HG03139 (cell line): Measurements from ENCODE around the gene UGT2B7.
"Not testable (repeated sequence)": the region's sequence is repeated elsewhere in the genome, so short reads cannot be mapped to it uniquely, and the experiment has no call there.

Source experiments
- ATAC-seq: cut with Tn5 transposase; IDR thresholded peaks from one replicate; pipeline ENCODE4 v1.9.1; 2021; ENCODE audit not compliant: unreplicated experiment

UGT2B7 gene

DNA sequence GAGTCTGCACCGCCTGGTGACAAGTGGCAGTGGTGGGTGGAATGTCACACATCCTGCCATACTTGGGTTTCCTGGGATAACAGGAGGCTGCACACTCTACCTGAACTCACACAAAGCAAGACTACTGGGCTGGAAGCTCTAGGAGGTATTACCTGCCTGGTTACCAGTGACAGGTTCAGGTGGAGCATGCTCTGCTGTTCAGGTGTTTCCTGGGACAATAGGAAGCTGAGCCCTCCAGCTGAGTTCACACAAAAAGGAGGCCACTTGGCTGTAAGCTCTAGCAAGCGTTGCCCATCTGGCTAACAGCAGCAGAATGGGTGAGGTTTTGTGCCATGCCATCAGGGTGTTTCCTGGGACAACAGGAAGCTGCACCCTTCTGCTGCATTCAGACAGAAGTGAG lies 17.4 kb upstream of the UGT2B7 start:
- no peak for ATAC-seq

DNA sequence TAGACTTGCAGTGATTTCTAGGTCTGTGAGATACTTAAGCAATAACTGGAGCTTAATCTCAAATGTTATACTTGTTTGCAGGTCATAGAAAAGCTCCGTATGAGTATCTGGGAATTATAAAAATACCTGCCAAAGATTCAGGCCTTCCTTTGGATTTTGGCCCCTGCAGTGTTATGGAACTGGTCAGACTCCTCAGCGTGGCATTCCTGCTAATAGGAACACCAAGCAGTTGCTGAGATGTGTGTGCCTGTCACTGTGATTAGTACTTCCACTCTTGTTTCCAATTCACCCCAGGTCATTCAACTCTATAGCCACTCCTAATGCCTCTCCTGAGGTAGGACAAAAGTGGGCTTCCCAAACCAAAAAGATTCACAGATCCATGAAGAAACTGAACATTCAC lies 7.8 kb upstream of the UGT2B7 start:
- no peak for ATAC-seq

DNA sequence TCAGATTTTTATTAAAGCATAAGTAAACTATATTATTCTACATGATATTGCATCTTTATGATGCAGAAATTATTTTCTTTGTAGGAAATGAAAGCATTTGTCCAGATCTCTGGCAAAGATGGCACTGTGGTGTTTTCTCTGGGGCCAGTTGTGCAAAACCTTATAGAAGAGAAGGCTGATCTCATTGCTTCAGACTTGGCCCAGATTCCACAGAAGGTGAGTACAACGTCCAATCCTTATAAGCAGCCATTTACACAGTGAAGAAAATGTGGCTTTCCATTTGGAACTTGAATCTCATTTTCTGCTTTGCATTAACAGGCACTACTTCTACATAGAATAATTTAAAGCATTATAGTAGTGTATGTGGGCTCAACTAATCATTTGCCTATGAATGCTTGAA lies 6.9 kb upstream of the UGT2B7 start:
- ATAC-seq = no peak

DNA sequence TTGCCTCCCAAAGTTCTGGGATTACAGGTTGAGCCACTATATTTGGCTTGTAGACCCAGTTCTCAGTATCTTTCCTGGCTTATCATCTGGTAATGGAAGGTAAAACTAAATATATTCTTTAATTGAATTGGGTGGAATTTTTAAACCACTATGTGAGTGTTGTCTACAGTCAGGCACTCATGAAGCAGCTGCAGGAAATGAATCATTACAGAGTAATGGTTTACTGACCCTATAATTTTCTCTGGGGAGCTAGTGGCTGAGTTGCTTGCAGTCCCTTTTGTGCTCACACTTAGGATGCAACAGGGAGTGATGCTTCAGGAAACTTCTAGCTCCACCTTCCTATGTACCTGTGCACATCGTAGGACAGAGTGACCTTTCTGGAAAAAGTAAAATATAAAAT lies 4.1 kb upstream of the UGT2B7 start:
- no peak for ATAC-seq

DNA sequence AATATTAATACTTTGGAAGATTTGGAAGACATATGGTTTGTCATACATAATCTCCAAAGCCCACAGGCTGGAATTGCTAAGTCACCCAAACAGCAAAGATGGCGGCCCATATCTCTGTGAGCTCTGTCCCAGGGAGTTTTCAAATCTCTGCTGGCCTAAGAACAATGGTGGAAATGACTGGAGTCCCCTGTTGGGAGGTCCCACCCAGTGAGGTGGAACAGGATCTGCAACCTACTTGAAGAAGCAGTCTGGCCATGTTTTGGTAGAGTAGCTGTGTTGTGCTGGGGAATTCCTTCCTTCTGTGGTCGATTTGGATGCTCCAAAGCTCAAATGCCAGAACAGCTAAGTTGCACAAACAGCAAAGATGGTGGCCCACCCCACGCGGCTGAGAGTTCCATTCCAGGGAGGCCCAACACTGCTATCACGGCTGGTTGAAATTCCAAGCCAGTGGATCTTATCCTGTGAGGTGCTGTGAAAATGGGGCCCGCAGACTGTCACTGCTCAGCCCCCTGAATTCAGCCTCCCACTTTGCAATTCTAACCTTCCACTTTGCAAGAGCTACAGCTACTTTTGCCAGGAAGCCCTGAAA lies 3.2 kb upstream of the UGT2B7 start:
- no peak for ATAC-seq

DNA sequence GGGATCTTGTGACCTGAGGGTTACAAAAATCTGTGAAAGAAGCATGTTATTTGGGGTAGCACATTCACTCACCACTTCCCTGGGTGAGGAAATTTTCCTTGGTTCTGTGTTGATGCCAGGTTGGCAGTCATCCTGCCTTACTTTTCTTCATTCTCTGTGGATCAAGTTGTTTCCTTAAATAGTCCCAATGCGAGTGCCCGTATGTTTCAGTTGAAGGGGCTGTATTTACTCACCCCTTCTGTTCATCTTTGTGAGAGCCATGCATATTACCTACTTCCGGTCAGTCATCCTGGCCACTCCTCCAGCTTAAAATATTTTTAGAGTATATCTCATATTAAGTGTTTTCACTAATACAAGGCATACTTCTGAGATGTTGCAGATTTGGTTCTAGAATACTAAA lies 2.6 kb upstream of the UGT2B7 start:
- no peak for ATAC-seq

DNA sequence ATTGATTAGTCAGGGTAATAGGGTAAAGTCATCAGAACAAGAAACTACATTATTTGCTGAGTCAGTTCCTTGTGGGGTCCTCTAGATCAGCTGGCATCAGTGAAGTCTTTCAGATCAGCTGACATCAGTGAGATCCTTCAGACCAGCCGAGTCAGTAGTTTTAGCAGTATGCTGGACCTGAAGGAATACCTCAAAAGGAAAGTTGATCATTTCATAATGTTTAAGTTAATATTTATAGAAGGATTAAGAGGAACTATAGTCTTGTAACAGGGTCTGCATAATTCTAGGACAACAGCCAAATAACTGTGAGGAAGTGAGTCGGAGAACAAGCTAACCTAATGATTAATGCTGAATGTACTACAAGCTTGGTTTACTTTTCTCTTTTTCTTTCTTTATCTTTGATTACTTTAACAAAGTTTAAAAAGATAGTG lies 958 bp upstream of the UGT2B7 start:
- ATAC-seq = no peak

DNA sequence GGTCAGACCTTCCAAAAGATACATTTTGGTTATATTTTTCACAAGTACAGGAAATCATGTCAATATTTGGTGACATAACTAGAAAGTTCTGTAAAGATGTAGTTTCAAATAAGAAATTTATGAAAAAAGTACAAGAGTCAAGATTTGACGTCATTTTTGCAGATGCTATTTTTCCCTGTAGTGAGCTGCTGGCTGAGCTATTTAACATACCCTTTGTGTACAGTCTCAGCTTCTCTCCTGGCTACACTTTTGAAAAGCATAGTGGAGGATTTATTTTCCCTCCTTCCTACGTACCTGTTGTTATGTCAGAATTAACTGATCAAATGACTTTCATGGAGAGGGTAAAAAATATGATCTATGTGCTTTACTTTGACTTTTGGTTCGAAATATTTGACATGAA lies 536 bp downstream of the UGT2B7 start:
- no peak for ATAC-seq

DNA sequence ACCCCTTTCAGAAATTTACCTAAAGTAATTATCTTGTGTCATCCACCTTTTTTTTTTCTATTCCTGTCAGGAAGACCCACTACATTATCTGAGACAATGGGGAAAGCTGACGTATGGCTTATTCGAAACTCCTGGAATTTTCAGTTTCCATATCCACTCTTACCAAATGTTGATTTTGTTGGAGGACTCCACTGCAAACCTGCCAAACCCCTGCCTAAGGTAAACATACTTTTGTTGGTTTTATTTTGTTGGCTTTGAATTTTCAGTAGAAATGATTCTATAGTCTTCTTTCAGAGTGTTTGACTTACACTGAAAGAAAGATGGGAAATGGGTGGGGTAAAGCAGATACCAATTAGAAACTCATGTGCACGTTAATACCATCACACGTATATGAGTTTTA lies 2.2 kb downstream of the UGT2B7 start:
- ATAC-seq = no peak

DNA sequence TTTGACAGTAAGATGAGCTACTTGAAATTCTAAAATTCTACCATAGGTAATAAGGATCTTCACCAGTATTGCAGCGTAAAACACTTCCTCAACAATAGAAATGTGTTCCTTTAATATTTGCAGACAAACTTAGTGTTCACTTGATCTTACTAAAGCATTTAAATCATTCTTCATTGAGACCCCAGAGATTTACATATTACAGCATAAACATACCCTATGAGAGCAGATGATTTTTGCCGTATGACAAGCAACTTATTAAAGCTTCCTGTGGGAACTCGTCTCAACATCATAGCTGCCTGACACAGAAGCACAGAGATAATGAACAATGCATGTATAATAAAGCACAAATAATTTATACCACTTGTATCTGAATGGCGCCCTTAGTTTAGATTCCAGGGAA lies 3.6 kb downstream of the UGT2B7 start:
- no peak for ATAC-seq

DNA sequence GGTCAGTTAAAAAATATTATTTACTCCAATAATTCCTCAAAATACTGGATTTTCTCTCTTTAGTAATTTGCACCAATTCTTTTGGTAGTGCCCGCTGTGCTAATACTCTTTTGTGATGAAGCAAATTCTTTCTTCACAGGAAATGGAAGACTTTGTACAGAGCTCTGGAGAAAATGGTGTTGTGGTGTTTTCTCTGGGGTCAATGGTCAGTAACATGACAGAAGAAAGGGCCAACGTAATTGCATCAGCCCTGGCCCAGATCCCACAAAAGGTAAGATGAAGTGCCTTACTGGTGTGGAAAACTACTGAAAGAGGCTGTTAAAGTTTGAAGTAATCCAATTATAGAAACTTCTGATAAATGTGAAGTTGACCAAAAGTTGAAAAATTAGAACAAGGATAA lies 6.4 kb downstream of the UGT2B7 start:
- ATAC-seq = not testable (repeated sequence)

DNA sequence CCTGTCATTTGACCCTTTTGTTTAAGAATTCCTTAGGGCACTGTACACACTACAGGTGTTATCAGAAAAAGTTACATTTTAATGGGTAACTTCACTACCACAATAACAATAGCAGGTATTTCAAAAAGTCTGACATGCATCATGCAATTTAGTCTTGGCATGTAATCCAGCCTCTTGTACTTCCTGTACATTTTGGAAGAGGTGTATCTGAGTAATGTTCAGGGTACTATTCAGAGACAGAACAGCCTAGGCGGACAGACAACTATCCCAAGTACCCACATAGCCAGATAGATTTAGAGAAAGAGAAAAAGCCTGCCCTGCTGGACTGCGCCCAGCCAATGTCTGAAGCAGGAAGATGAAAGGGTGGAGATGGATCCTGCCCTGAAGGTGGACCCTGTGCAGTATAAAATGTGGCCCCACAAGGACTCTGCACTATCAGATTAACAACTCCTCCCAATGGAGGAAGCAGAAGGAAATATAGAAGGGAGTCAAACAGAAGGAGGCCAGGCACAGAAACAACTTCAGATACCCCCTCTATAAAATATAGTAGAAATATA lies 8.5 kb downstream of the UGT2B7 start:
- ATAC-seq = no peak

DNA sequence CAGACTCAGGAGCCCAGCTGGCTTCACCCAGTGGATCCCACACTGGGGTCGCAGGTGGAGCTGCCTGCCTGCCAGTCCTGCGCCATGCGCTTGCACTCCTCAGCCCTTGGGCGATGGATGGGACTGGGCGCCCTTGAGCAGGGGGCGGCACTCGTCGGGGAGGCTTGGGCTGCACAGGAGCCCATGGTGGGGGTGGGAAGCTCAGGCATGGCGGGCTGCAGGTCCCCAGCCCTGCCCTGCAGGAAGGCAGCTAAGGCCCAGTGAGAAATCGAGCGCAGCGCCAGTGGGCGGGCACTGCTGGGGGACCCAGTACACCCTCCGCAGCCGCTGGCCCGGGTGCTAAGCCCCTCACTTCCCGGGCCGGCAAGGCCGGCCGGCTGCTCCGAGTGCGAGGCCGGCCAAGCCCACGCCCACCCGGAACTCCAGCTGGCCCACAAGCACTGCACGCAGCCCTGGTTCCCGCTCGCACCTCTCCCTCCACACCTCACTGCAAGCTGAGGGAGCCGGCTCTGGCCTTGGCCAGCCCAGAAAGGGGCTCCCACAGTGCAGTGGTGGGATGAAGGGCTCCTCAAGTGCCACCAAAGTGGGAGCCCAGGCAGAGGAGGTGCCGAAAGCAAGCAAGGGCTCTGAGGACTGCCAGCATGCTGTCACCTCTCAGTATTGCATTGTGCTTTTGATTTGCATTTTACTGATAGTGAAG lies 19.0 kb downstream of the UGT2B7 start:
- ATAC-seq = not testable (repeated sequence)

DNA sequence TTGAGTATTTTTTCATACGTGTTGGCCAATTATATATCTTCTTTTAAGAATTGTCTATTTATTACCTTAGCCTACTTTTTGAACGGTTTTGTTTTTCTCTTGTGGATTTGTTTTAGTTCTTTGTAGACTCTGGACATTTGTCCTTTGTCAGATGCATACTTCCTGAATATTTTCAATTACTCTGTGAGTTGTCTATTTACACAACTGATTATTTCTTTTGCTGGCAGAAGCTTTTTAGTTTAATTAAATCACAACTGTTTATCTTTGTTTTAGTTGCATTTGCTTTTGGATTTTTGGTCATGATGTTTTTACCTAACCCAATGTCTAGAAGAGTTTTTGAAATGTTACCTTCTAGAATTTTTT lies 19.6 kb downstream of the UGT2B7 start:
- no peak for ATAC-seq

DNA sequence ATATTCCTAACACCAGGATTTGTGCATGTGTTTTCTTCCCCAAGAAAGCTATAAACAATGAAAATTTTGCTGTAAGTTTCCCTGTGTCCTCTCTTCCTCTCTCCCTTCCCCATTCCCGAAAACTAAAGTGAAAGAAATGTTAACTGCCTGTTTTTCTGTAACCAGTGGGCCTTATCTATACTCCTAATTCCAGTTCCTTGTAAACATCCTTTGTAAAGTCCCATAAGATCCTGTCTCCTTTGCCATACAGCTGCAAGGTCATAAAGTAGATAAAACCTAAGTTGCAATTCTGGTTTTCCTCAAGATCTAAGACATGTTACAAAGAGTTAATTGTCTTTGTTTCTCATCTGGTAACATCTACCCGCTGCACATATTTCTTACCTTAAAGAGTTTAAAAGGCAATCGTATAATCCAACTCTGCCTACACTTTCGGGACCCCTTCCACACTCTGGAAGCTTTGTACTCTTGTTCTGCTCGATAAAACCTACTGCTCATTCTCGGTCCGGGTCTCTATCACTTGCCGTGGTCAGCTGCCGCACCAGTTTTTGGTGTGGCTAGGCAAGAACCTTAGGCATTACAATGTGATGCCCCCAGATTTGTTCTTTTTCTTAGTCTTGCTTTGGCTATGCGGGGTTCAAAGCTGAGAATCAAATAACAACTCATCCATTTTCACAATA lies 20.5 kb downstream of the UGT2B7 start:
- no peak for ATAC-seq

DNA sequence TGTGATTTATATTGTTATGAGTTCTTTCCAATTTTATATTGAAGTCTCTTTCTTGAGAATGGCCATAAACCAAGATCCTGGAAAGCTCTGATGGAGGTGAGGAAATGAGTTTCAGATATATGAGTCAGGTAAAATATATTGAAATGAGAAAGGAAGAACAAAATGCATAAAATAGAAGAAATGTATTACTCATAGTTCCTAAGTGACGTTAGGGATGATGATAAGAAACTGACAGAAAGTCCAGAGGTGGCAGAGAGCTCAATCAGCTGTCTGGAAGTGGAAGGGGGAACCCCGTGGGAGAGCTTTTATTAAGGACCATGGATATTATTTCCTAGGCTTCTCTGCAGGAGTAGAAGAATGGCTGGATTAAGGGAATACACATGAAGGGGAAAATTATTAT lies 24.6 kb downstream of the UGT2B7 start:
- no peak for ATAC-seq

DNA sequence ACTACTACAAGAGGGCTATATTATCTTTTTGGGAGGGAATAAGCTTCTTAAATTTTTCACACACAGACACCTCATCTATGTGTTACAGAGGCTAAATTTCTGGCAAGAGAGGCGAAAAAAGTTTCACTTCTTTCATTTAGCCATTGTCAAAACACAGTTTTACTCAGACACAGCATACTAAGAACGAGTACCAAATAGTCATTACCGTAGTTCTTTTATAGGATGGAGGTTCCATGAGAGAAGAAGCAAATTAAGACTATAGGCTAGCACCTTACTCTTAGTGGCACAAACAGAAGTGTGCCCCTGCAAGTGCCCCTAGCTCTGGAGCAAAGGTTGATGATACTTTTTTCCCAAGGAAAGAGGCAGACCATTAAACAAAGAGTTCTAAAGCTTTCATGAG lies 26.2 kb downstream of the UGT2B7 start:
- no peak for ATAC-seq

DNA sequence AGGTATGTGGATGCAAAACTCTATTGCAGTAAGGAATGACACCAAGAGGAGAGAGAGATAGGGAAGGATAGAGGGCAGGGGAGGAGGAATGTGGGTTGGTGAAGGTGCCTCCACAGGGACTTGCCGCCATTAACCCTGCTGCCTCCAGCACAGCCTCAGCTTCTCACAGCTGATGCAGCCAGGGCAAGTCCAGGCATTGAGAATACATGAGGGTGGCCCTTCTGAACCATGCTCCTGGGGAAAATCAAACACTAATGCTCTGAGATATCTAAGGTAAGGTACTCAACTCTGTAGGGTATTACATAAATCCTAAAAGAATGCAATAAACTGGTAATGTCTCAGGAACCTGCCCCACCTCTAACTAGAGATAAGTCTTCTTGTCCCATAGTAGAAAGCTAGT lies 28.7 kb downstream of the UGT2B7 start:
- ATAC-seq = no peak

DNA sequence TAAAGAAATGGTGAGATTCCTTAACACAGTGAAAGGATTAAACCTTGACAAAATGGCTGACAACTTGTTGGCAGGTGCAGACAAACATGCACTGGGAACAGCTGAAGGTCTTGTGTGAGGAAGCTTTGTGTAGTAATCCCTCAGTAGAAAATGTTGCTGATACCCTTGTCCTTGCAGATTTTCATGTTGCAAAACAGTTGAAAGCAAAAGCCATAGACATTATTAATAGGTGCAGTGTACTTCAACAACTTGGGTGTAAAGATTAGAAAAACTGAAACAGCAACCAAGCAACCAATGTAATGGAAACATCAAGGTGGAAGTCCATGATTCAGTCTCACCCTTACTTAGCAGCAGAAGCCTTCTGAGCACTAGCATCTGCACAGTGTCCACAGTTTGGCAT lies 29.8 kb downstream of the UGT2B7 start:
- ATAC-seq = no peak

DNA sequence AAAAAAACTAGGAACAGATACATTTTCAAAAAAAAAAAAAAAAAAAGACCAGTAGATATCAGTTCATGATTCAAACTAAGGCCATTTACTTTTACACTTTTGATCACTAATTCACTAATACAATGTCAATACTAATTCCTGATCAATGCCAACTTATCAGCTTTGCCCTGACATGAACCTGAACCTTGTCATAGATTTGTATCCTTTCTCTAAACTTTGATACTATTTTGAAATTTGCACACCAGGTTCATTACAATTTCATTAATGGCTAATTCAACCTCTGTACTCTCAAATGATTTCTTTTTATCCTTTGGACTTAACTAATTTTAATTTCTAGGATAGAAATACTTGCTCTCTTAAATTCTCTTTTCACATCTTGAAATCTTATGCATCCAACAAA lies 37.7 kb downstream of the UGT2B7 start:
- no peak for ATAC-seq

DNA sequence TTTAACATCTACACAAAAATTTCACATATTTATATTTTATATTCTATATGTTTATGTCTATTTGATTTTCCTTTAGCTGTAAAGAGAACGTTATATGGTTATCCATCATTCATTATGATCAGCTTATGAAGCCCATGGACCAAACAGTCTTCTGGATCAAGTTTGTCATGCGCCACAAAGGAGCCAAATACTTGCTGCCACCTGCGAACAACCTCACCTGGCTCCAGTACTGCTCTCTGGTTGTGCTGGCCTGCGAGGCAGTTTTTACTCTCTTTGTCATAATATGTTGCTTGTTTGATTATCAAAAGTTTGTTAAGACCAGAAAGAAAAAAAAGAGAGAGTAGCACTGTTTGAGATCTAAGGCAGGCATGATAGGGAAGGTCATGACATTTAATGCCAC lies 38.2 kb downstream of the UGT2B7 start:
- no peak for ATAC-seq

DNA sequence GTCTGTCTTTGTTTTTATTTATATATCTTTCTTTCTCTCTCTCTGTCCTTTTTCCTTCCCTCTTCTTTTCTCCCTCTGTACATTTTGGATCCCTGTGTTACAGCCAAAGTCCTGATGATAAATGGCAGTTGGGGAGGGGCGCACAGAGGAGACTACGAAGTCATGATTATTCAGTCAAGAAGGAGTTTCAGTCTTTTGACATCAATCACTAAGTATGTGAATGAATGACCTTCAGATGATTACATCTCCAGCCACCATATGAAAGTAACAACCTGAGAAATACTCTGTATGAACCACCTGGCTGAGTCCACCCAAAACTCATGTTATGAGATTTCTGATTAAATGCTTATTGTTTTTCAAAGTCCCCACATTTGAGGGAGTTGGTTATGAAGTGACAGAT lies 45.0 kb downstream of the UGT2B7 start:
- no peak for ATAC-seq
